ENCODE data around the gene PIK3R4.

The PIK3R4 gene

DNA sequence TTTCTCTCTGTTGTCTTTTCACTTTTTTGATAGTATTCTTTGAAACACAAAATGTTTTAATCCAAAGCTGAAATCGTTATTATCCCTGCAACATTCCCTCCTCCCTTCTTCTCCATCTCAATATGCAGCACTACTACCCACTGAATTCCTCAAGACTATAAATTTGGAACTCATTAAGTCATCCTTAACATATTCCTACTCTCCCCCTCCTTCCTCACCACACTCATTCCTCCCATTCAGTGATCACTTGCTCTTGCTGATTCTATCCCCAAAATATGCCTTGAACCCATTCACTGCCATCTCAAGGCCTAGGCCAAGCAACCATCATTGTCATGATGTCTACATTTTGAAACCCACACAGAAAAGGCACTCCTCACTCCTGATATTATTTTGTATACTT, 2.4 kb upstream of the PIK3R4 start:
- no peak for DNase-seq
- in situ Hi-C loops (cut with HindIII; ENCODE audit: low pct_ligation_motif_present, low pct_unique_long_range_greater_than_20kb, low sequenced_read_pairs), result no loop called here

DNA sequence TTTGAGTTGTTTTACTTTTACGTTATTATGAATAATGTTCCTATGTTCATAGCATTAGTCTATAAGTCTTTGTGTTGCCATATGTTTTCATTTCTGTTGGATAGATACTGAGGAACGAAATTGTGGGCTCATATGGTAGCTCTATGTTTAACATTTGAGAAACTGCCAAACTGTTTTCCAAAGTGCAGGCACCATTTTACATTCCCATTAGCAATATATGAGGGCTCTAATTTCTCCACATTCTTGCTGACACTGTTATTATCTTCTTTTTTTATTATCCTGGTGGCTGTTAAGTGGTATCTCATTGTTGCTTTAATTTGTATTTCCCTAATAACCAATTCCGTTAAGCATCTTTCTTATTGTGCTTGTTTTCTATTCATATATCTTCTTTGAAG, 1.8 kb upstream of the PIK3R4 start:
- no peak for DNase-seq
- in situ Hi-C loops (cut with HindIII; ENCODE audit: low pct_ligation_motif_present, low pct_unique_long_range_greater_than_20kb, low sequenced_read_pairs), result no loop called here

GRCh38 chr3:130743354-130743753, 3.3 kb downstream of the PIK3R4 start:
- in situ Hi-C loops (cut with HindIII; ENCODE audit: low pct_ligation_motif_present, low pct_unique_long_range_greater_than_20kb, low sequenced_read_pairs), result no loop called here
- no peak for DNase-seq

GRCh38 chr3:130741946-130742610, 4.6 kb downstream of the PIK3R4 start:
- DNase-seq, result no peak
- in situ Hi-C loops (cut with HindIII; ENCODE audit: low pct_ligation_motif_present, low pct_unique_long_range_greater_than_20kb, low sequenced_read_pairs), result no loop called here

GRCh38 chr3:130739848-130740247, 6.8 kb downstream of the PIK3R4 start:
- DNase-seq, result no peak
- in situ Hi-C loops (cut with HindIII; ENCODE audit: low pct_ligation_motif_present, low pct_unique_long_range_greater_than_20kb, low sequenced_read_pairs), result no loop called here

GRCh38 chr3:130738241-130738640, 8.4 kb downstream of the PIK3R4 start:
- in situ Hi-C loops (cut with HindIII; ENCODE audit: low pct_ligation_motif_present, low pct_unique_long_range_greater_than_20kb, low sequenced_read_pairs), result no loop called here
- DNase-seq, result no peak

- in situ Hi-C loops (cut with HindIII; ENCODE audit: low pct_ligation_motif_present, low pct_unique_long_range_greater_than_20kb, low sequenced_read_pairs), result no loop called here
- no peak for DNase-seq
Measured at GRCh38 chr3:130737622-130738021, 9.0 kb downstream of the PIK3R4 start.

DNA sequence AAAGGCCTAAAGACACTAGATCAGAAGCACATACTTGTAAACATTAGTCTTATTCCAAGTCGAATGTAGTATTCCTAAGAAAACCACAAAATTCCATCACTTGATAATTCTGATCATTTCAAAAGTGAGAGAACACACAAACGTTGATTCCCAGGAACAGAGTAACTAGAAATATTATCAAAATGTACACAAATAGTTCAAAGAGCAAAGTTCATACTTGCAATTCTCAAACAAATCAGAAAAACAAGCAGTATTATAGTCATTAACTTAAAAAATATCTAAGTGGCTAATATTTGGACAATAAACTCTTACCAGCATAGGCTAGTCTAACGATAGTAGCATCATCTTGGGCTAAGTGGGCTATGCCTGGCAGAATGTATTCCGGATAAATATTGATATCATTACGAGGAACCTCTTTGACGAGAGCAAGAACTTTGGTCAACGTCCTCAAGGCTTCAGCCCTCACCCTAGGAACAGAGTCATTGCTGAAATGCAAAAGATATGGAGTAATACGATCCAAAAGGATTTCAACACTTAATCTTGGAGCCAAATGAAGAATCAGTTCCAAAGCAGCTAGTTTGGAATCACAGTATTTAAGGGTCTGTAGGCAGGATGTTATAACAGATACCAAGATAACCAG, 13.3 kb downstream of the PIK3R4 start:
- DNase-seq, result no peak
- in situ Hi-C loops (cut with HindIII; ENCODE audit: low pct_ligation_motif_present, low pct_unique_long_range_greater_than_20kb, low sequenced_read_pairs), result no loop called here

DNA sequence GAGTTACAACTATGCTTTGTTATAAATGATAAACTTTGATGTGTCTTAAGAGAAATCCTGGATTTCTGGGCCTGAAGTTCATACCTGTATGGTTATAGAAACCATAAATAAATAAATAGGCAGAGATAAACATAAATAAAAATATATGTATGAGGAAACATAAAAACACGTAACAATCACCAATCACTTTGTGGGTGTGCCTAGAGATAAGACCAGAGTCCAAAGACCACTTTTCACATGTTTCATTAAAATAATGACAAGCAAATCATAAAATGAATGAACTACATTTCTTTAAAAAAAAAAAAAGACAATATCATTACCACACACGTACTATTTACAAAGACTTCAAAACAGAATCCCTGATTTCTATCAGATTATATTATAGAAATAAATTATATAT, 14.1 kb downstream of the PIK3R4 start:
- in situ Hi-C loops (cut with HindIII; ENCODE audit: low pct_ligation_motif_present, low pct_unique_long_range_greater_than_20kb, low sequenced_read_pairs), result no loop called here

DNA sequence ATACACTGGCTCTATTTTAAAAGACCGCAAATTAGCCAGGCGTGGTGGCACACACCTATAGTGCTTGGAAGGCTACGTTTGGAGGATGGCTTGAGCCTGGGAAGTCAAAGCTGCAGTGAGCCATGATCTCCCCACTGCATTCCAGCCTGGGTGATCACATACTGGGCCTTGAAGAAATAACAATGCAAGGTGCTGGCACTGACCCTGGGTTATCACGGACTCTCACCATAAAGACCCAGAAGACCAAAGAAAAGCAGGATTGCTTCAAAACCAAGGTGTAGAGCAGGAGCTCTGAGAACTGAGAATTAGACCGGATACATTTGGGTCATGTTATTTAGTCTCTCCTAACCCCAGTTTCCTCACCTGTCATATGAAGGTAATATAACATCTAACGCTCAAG, 14.8 kb downstream of the PIK3R4 start:
- in situ Hi-C loops (cut with HindIII; ENCODE audit: low pct_ligation_motif_present, low pct_unique_long_range_greater_than_20kb, low sequenced_read_pairs), result no loop called here
- no peak for DNase-seq

More for the DNA sequence above, 14.1 kb downstream of the PIK3R4 start:
- DNase-seq, result no peak

DNA sequence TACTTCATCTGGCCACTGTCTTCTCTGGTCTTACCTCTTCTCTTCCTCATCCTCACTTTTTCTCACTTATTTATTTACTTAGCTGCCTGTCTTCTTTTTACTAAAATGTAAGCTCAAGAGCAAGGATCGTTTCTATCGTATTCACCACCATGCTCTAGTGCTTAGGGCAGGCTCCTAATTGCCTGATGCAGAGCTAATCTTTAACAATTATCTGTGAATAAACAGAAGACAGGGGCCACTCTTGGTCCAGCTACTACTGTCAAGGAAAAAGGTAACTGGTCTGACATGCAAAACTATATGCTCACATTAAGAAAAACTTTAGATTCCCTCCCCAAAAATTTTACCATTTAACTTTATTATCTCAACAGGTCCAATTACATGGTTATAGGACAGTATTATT, 17.5 kb downstream of the PIK3R4 start:
- no peak for DNase-seq
- in situ Hi-C loops (cut with HindIII; ENCODE audit: low pct_ligation_motif_present, low pct_unique_long_range_greater_than_20kb, low sequenced_read_pairs), result no loop called here

- no peak for DNase-seq
- in situ Hi-C loops (cut with HindIII; ENCODE audit: low pct_ligation_motif_present, low pct_unique_long_range_greater_than_20kb, low sequenced_read_pairs), result no loop called here
Measured at GRCh38 chr3:130728037-130728436, 18.6 kb downstream of the PIK3R4 start.

- DNase-seq, result no peak
- in situ Hi-C loops (cut with HindIII; ENCODE audit: low pct_ligation_motif_present, low pct_unique_long_range_greater_than_20kb, low sequenced_read_pairs), result no loop called here
Measured at GRCh38 chr3:130725746-130726145, 20.9 kb downstream of the PIK3R4 start.

DNA sequence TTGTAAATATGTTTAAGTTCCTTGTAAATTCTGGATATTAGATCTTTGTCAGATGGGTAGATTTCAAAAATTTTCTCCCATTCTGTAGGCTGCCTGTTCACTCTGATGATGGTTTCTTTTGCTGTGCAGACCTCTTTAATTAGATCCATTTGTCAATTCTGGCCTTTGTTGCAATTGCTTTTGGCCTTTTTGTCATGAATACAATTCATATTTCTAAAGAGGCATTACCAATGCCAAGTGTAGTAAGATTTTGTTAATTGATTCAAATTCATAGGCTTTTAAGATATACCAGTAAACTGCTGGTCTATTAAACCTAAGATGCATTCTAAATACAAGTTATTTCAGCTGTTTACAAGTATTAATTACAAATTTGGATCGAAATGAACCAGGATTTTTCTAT, 31.0 kb downstream of the PIK3R4 start:
- no peak for DNase-seq
- in situ Hi-C loops (cut with HindIII; ENCODE audit: low pct_ligation_motif_present, low pct_unique_long_range_greater_than_20kb, low sequenced_read_pairs), result no loop called here

GRCh38 chr3:130712718-130713423, 33.8 kb downstream of the PIK3R4 start:
- in situ Hi-C loops (cut with HindIII; ENCODE audit: low pct_ligation_motif_present, low pct_unique_long_range_greater_than_20kb, low sequenced_read_pairs), result no loop called here
- DNase-seq, result no peak

DNA sequence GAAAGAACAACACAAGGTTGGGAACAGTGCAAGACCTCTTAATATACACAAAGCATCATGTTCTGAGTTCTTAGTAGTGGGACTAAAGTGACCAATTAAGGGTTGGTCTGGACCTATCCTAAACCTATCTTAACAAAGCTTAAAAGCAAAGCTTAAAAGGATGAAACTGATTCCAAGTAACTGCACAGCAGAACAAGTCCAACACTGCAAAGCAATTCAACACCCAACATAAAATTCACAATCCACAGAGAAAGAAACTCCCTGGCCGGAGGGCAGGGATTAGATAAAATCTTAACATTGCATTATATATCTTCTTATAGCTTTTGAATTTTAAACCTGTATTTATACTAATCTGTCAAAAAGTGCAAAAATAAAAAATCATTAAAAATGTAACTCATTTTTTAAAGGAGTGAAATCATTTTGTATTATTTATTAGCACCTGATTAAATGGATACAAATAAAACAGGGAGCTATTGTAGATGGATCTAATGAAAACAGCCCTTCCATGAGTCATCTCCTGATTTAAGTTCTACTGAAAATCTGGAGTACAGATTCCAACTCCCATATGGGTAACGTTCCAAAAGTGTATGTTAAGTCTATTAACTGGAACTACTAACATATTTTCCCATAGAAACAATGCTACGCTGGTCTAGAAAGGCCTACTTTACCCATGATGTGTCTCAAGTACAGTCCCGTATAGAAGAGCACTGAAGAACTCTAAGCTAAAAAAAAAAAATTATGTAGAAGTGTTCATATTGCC, 34.9 kb downstream of the PIK3R4 start:
- in situ Hi-C loops (cut with HindIII; ENCODE audit: low pct_ligation_motif_present, low pct_unique_long_range_greater_than_20kb, low sequenced_read_pairs), result no loop called here
- no peak for DNase-seq

DNA sequence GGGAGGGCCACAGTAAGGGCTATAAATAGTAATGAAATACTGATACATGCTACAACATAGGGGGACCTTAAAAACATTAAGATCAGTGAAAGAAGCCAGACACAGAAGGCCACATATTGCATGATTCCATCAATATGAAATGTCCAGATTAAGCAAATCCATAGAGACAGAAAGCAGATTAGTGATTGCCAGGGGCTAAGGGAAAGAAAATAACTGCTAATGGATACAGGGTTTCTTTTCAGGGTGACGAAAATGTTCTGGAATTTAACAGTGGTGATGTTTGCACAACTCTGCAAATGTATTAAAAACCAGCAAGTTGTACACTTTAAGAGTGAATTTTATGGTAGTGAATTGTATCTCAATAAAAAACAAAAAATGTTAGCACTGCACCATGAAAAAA, 37.0 kb downstream of the PIK3R4 start:
- in situ Hi-C loops (cut with HindIII; ENCODE audit: low pct_ligation_motif_present, low pct_unique_long_range_greater_than_20kb, low sequenced_read_pairs), result no loop called here
- DNase-seq, result no peak

GRCh38 chr3:130707902-130708601, 38.6 kb downstream of the PIK3R4 start:
- no peak for DNase-seq
- in situ Hi-C loops (cut with HindIII; ENCODE audit: low pct_ligation_motif_present, low pct_unique_long_range_greater_than_20kb, low sequenced_read_pairs), result no loop called here

- DNase-seq, result no peak
- in situ Hi-C loops (cut with HindIII; ENCODE audit: low pct_ligation_motif_present, low pct_unique_long_range_greater_than_20kb, low sequenced_read_pairs), result no loop called here
Measured at GRCh38 chr3:130705501-130705900, 41.1 kb downstream of the PIK3R4 start.
